GM12878 (cell line): ENCODE results near the gene HSD17B2. TPM values are rescaled to one million over a fixed set of nuclear protein-coding genes. Genes with fewer than 3 reads are reported as not detected.

ENCODE experiments used
- ATAC-seq: fragments of 200-7000 bp; cut with Tn5 transposase; 3 replicates; pipeline ENCODE4 v1.9.1; 2020; ENCODE audit warnings: mild to moderate bottlenecking, moderate library complexity
- BruUV-seq: library from RNA; stranded (reverse); fragments of 400-500 nt; replicated peaks from 2 replicates; lab custom pipeline; 2021; lab: Mats Ljungman, UMichigan
- CTCF ChIA-PET: fragments of 300-600 bp; sonication (Branson Sonifier 250); formaldehyde crosslinking; extraction: SDS; loops from one replicate; lab custom pipeline; 2021; ENCODE audit warnings: inconsistent platforms; lab: Yijun Ruan, JAX
- POLR2A ChIA-PET: fragments of 350-600 bp; formaldehyde crosslinking; extraction: SDS; loops from one replicate; lab custom pipeline; 2021; ENCODE audit warnings: inconsistent platforms; lab: Charles Lee
- RAD21 ChIA-PET: fragments of 300-600 bp; sonication (Branson Sonifier 250); formaldehyde crosslinking; loops from one replicate; lab custom pipeline; 2023; ENCODE audit warnings: antibody characterized with exemption; ENCODE audit not compliant: unreplicated experiment; lab: Charles Lee
- SMC1A ChIA-PET: fragments of 300-600 bp; sonication (Branson Sonifier 250); formaldehyde crosslinking; loops from one replicate; lab custom pipeline; 2023; ENCODE audit not compliant: unreplicated experiment, uncharacterized antibody; lab: Charles Lee
- DNase-seq: peaks from one replicate; pipeline ENCODE4 v3.0.0-alpha.2; 2011; ENCODE audit warnings: low read depth, low spot score
- FAIRE-seq: peaks from 3 replicates; lab custom pipeline; 2011; peaks lifted over from hg19 to GRCh38; lab: Jason Lieb, UNC
- H2AFZ ChIP-seq: 2 replicates; pipeline ENCODE4 v1.6.0; 2011; ENCODE audit warnings: low read depth, low read length, control low read depth; ENCODE audit not compliant: control insufficient read depth
- H3K27ac ChIP-seq: 2 replicates; pipeline ENCODE4 v1.5.1; 2011; ENCODE audit warnings: control low read depth; ENCODE audit not compliant: control insufficient read depth, insufficient read depth
- H3K27me3 ChIP-seq, 2 experiments: replicated peaks in 1 of 2; 2 replicates each; pipeline versions ENCODE4 v1.6.0 to v1.6.1; 2011; ENCODE audit warnings: low read length in 1 of 2; ENCODE audit not compliant: control insufficient read depth in 2 of 2, insufficient read depth in 2 of 2
- H3K36me3 ChIP-seq, 2 experiments: 2 replicates each; pipeline ENCODE4 v1.5.1; 2011; ENCODE audit warnings: low read length in 1 of 2; ENCODE audit not compliant: control insufficient read depth in 2 of 2, insufficient read depth in 2 of 2
- H3K4me1 ChIP-seq: 2 replicates; pipeline ENCODE4 v1.6.1; 2011; ENCODE audit warnings: mild to moderate bottlenecking, low read length, moderate library complexity, mixed read lengths; ENCODE audit not compliant: control insufficient read depth, insufficient read depth
- H3K4me2 ChIP-seq: 2 replicates; pipeline ENCODE4 v1.6.0; 2011; ENCODE audit warnings: control low read depth; ENCODE audit not compliant: control insufficient read depth, insufficient read depth
- H3K4me3 ChIP-seq: fragments of 200-600 bp; sonication (generic); 2 replicates; pipeline ENCODE4 v1.5.1; 2016
- H3K79me2 ChIP-seq: 2 replicates; pipeline ENCODE4 v1.6.0; 2011; ENCODE audit warnings: low read length; ENCODE audit not compliant: control insufficient read depth, insufficient read depth
- H3K9ac ChIP-seq: 2 replicates; pipeline ENCODE4 v1.8.0; 2011; ENCODE audit warnings: low read length, control low read depth, mixed read lengths; ENCODE audit not compliant: control insufficient read depth, insufficient read depth
- H3K9me3 ChIP-seq: replicated peaks from 3 replicates; pipeline ENCODE4 v1.5.1; 2011; ENCODE audit warnings: mild to moderate bottlenecking, low read length; ENCODE audit not compliant: control insufficient read depth, insufficient read depth
- H4K20me1 ChIP-seq: 2 replicates; pipeline ENCODE4 v1.6.0; 2011; ENCODE audit not compliant: control insufficient read depth, insufficient read depth
- E4F1 ChIP-seq: fragments of 450-650 bp; IDR thresholded peaks from 2 replicates; pipeline ENCODE4 v1.6.1; 2018; ENCODE audit warnings: borderline replicate concordance, mild to moderate bottlenecking; ENCODE audit not compliant: partially characterized antibody
- EZH2 ChIP-seq: IDR thresholded peaks from 2 replicates; pipeline ENCODE4 v1.6.1; 2012; ENCODE audit warnings: low read depth, mild to moderate bottlenecking, control low read depth, inconsistent platforms, low read length, borderline replicate concordance; ENCODE audit not compliant: control insufficient read depth
- FOXK2 ChIP-seq: fragments of 450-650 bp; IDR thresholded peaks from 2 replicates; pipeline ENCODE4 v1.6.1; 2017; ENCODE audit warnings: mild to moderate bottlenecking, moderate library complexity
- MLLT1 ChIP-seq: fragments of 450-650 bp; IDR thresholded peaks from 2 replicates; pipeline ENCODE4 v1.6.1; 2016; ENCODE audit warnings: mild to moderate bottlenecking
- POLR2AphosphoS2 ChIP-seq: IDR thresholded peaks from 2 replicates; pipeline ENCODE4 v1.6.1; 2011; ENCODE audit warnings: low read depth, mild to moderate bottlenecking, low read length, improper control_type of control experiment, moderate library complexity
- PRDM15 ChIP-seq: fragments of 450-650 bp; formaldehyde crosslinking; IDR thresholded peaks from 2 replicates; pipeline ENCODE4 v1.4.0; 2020; ENCODE audit warnings: mild to moderate bottlenecking, moderate library complexity
- SIX5 ChIP-seq: IDR thresholded peaks from 2 replicates; pipeline ENCODE4 v1.6.1; 2011; ENCODE audit warnings: mild to moderate bottlenecking, low read depth, low read length, moderate library complexity; ENCODE audit not compliant: severe bottlenecking
- WGBS: methylation state at CpG from one replicate; pipeline ENCODE4 v1.1.6; 2016; ENCODE audit warnings: low lambda C conversion rate; ENCODE audit not compliant: insufficient replicate concordance, insufficient coverage; ENCODE audit errors: missing lambda C conversion rate; 5-methylcytosine and 5-hydroxymethylcytosine counted together
- in situ Hi-C: fragments of 300-500 bp; cut with MboI; formaldehyde crosslinking; loops from 9 replicates; pipeline ENCODE4 v1.14.3; 2018; ENCODE audit warnings: mixed read lengths
- intact Hi-C: fragments of 100-400 bp; cut with micrococcal nuclease; formaldehyde crosslinking; loops from one replicate; pipeline ENCODE4 v1.14.2; 2022; ENCODE audit not compliant: unreplicated experiment
- polyA plus RNA-seq, 11 experiments: library from polyadenylated mRNA; depleted of rRNA in 4 of 11; unstranded in 6 of 11; stranded (reverse) in 5 of 11; fragments of >200 nt; fragmentation: Nextera tagmentation in 4 of 11; fragmentation: Illumina TruSeq in 1 of 11; extraction: Ambion mirVana in 4 of 11; extraction: Trizol in 1 of 11; gene quantifications; 1 replicate in 1 of 11; 2 replicates in 10 of 11; pipeline versions ENCODE4 v1.2.1 to v1.2.3, GENCODE V29; 2011 to 2016; ENCODE audit warnings: inconsistent platforms in 2 of 11, missing spikeins in 2 of 11, low read depth in 1 of 11
- total RNA-seq, 4 experiments: library from RNA; depleted of rRNA in 3 of 4; stranded (reverse); fragments of >200 nt in 3 of 4; fragmentation: Illumina TruSeq in 1 of 4; extraction: Trizol in 1 of 4; gene quantifications; 2 replicates each; pipeline versions ENCODE4 v1.2.1 to v1.2.3, GENCODE V29; 2013 to 2021

Gene HSD17B2
- total and polyA plus RNA-seq, 10 of the 15 experiments (the other 5 are each of a cell fraction or from before 2014, with no cell fraction given), result not detected

- RAD21 ChIA-PET, result no interaction called here
- Histone ChIP-seq H3K9me3 (no peaks in the 10 kb centered on the region), H3K4me3 (no peak overlapping the region), H3K4me1 (no peaks in the 10 kb centered on the region), H3K27me3 (no peaks in the 10 kb centered on the region), H3K4me2 (no peak overlapping the region), H3K79me2 (no peaks in the 10 kb centered on the region), H3K27ac (no peak overlapping the region), H4K20me1 (no peaks in the 10 kb centered on the region), H3K36me3 (no peaks in the 10 kb centered on the region), H3K9ac (no peak overlapping the region), H2AFZ (no peak overlapping the region)
- BruUV-seq, result no TSS peak
- no peak for TF ChIP-seq SIX5
- in situ Hi-C loops (no loop called here), intact Hi-C loops (no loop called here)
- 28% methylated on average over 4 of the region's 4 CpGs for WGBS
- ATAC-seq (no peak), FAIRE-seq (no peak), DNase-seq (no peak)
- POLR2A ChIA-PET, result no interaction called here
- CTCF ChIA-PET, result interaction anchor here (2.7 kb wide), 1 partner anchor 10 kb away, joined by 8 read pairs; no protein-coding TSS in a partner anchor
- SMC1A ChIA-PET, result no interaction called here
Observed at GRCh38 chr16:82071421-82071820, 36.4 kb downstream of the HSD17B2 start.

GRCh38 chr16:82072313-82072712 is 37.3 kb downstream of the HSD17B2 start:
- no peak overlapping the region for H3K4me3 ChIP-seq
- intact Hi-C loops, result no loop called here
- SMC1A ChIA-PET, result no interaction called here
- TF ChIP-seq EZH2, result no peak
- no peak for TF ChIP-seq FOXK2
- no peak for TF ChIP-seq PRDM15 (CRISPR knock-in tag)
- no peak for TF ChIP-seq POLR2AphosphoS2
- no peak for TF ChIP-seq E4F1
- no peak for TF ChIP-seq MLLT1

More at GRCh38 chr16:82072313-82072712, 37.3 kb downstream of the HSD17B2 start:
- Histone ChIP-seq H3K4me1 (no peaks in the 10 kb centered on the region), H3K9ac (no peak overlapping the region), H3K27me3 (no peaks in the 10 kb centered on the region), H3K79me2 (no peaks in the 10 kb centered on the region), H3K27ac (no peak overlapping the region), H3K9me3 (no peaks in the 10 kb centered on the region), H3K36me3 (no peaks in the 10 kb centered on the region), H4K20me1 (no peaks in the 10 kb centered on the region), H3K4me2 (no peak overlapping the region), H2AFZ (no peak overlapping the region)
- DNase-seq (no peak), ATAC-seq (no peak), FAIRE-seq (no peak)
- BruUV-seq, result no TSS peak
- in situ Hi-C loops, result no loop called here
- ChIA-PET CTCF (interaction anchor here (0.7 to 2.7 kb wide), 4 partner anchors 11 to 449 kb away, joined by 3 to 8 read pairs (median 3); no protein-coding TSS in a partner anchor), RAD21 (no interaction called here), POLR2A (no interaction called here)
- 12% methylated on average over 1 of the region's 1 CpG for WGBS
